ENCODE data around the gene FALEC.
"Not testable (repeated sequence)": the region's sequence is repeated elsewhere in the genome, so short reads cannot be mapped to it uniquely, and the experiment has no call there.

FALEC gene

DNA sequence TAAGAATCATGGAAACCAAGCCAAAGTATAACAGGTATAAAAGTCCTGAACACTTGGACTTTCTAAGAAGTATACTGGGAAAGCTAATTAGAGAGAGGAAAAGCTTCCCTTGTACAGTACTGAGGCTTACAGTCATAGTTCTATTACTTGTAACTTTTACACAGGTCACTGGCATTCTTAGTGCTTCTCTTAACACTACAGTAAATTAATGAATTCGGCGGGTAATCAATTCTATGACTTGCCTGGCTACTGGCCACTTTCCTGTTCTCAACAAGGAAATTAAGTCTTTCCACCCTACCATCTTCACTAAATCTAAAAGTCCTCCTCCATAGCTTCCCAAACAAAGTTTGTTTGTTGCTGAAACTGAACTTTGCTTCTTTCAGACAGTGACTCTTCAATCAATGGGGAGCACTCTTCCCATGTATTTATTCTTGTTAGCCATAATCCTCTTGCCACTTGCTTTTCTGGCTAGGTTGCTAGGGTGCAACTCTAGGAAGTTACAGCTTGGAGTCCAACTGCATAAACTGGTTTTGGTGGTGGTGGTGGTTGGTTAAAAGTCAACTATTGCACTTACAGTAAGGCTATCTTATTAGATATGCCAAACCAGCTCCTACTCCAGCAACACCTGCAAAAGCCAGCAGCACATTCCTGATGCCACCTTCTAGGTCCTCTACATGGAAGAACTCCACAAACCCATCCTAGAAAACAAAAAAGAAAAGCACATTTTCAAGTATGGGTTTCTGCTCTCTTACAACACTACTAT is 61.4 kb downstream of the FALEC start:
- no peak for DNase-seq

DNA sequence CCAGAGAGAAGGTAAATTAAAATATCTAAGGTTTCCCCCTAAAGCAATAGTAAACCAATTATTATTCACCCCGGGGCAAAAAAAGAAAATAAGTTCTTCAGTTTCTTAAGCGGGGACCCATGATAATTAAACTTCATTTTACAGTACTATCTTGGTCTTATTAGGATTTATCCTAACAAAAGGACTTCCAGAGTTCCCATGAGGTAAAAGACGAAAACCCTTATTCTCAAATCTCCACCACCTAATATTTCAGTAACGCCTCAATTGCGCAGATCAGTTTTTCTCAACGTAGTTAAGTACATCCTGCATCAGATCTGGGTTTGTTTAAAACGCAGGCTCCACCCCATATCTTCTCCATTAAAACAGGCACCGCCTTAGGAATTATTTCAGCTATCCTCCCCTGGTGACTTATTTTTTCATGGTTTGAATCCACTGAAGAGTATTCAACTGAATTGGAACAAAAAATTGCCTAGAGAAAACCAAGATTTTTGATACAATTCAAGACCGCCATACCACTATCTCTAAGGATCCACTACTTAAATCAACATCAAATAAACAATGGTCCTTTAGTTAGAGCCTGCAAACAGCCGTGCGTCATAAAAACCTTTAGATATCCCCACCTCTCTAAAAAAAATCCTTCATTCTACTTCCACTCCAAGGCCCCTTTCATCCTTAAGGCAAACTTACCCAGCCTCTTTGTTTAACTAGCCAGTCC is 62.2 kb downstream of the FALEC start:
- peak; percentile 56 for DNase-seq

GRCh38 chr1:150578272-150579109 is 62.9 kb downstream of the FALEC start:
- DNase-seq = peak; percentile 70

GRCh38 chr1:150579110-150579944 is 63.8 kb downstream of the FALEC start, which contains the start of gene MCL1:
TSS of gene MCL1 (minus strand) at chr1:150579610. CDS start at chr1:150579530, 80 bp downstream.
- peak; percentile 99 for DNase-seq

GRCh38 chr1:150579945-150580642 is 64.5 kb downstream of the FALEC start:
- no peak for DNase-seq

- DNase-seq = not testable (repeated sequence)
These were observed 65.4 kb downstream of the FALEC start for GRCh38 chr1:150580966-150581365.

- DNase-seq = not testable (repeated sequence)
These were observed 65.9 kb downstream of the FALEC start for GRCh38 chr1:150581437-150581836.

DNA sequence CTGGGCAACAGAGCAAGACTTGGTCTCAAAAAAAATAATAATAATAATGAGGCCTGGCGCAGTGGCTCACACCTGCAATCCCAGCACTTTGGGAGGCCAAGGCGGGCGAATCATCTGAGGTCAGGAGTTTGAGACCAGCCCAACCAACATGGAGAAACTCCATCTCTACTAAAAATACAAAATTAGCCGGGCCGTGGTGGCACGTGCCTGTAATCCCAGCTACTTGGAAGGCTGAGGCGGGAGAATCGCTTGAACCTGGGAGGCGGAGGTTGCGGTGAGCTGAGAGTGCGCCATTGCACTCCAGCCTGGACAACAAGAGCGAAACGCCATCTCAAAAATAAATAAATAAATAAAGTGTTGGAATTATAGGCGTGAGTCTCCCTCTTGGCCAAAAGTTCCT is 66.4 kb downstream of the FALEC start:
- not testable (repeated sequence) for DNase-seq

DNA sequence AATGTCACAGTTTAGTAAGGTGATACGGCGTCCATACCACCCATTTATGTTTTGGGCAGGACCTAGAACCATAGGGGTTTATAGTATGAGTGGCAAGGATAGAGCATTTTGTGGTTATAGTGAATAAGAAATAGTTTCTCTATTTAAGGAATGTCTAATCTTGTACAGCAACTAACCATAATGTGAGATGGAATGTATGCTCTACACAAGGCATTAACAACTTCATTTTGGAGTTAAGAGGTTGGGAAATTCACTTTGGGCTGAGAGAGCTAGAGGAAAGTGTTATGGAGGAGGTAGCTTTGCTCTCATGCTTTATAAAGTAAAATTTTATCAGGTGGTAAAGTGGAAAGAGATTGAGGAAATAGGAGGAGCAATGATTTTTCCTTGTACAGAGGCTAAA is 66.8 kb downstream of the FALEC start:
- no peak for DNase-seq

Data from hematopoietic multipotent progenitor cell treated with erythropoietin and hydrocortisone succinate and interleukin-3 and kit ligand, for 4 days (in vitro differentiated cells).